HG03439 (cell line): ENCODE results near the gene KLHL25.

Source experiments
- ATAC-seq: cut with Tn5 transposase; IDR thresholded peaks from one replicate; pipeline ENCODE4 v1.9.1; 2021; ENCODE audit warnings: mild to moderate bottlenecking, moderate library complexity; ENCODE audit not compliant: unreplicated experiment

Gene KLHL25

DNA sequence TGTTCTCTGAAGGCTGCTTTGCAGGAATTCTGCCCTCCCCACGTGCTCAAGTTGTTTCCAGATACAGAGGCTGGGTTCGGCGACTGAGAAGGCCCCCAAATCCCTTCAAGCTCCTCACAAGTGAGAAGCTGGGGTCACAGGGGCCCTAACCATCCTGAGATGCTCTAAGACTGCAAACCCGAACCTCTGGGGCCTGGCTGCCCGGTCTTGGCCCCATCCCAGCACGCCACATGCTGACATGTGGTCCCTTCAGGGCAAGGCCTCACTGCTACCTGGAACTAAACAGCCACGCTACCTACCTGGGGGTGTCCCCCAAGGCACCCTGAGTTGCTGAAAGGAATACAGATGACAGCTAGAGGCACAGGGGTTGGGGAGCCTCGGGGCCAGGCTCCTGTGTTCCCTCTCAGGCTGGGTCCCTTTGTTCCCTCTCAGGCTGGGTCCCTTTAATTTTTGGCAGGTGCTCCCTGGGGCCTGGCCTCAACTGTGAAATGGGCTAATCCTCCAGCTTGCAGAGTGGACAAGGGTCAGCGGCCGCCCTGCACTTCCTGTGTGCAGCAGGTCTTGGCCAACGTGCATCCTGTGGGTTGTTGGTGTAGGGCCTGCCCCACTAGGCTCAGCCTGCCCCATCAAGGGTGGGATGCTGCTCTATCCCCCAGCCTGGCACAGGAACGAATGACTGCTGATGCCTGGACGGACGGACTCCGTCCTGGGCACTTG lies 32.5 kb downstream of the KLHL25 start:
- ATAC-seq: no peak

DNA sequence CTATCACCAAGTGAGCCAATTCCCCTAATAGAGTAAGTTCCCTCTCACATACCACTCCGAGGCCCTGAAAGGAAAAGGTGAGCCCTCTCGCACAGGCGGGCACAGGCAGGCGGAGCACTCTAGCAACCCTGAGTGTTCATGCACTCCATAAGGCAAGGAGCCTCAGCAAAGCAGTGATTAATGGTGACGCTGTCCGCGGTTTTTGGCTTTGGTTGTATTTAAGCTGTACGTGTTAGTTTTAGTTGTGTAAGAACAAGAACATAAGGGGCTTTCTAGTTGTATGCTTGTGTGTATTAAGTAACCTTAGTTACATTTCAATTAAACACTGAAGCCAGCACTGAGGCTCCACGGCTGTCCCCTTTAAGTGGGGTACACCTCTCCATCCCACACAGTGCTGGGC lies 33.1 kb downstream of the KLHL25 start:
- no peak for ATAC-seq

DNA sequence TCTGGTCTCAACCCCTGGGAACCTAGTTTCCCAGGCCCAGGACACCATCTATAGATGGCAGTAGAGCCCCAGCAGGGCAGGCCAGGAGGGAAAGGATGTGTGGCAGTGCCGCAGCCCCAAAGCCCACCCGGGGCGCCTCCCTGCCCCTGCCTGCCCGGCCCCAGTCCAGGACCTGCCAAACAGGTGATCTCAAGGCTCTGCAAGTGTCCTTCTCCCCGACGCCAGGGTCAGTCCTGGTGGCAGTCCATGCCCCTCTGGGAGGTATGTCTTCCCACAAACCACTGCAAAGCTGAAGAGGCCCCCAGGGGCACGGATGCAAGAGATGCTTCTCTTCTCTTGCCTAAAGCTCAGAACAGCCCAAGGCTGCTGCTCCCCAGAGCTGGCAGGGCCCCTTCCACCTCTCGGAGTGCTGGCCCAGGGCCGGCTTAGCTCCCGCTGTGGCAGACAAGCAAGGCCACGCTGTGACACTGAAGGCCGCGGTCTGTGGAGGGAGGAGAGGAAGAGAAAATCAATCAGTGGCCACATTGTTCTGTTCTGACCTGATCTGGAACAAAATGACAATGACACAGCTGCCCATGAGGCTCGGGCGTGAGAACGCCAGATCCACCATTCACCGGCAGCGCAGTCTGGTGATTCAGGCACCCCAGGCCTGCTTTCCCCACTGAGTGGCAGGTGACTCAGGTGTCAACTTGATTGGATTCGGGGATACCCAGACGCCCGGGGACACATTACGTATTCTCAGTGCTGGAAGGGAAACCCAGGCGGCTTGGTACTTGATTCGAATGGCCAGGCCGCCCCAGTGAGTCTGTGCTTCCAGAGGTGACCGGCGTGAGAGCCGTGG lies 34.0 kb downstream of the KLHL25 start:
- ATAC-seq: no peak

DNA sequence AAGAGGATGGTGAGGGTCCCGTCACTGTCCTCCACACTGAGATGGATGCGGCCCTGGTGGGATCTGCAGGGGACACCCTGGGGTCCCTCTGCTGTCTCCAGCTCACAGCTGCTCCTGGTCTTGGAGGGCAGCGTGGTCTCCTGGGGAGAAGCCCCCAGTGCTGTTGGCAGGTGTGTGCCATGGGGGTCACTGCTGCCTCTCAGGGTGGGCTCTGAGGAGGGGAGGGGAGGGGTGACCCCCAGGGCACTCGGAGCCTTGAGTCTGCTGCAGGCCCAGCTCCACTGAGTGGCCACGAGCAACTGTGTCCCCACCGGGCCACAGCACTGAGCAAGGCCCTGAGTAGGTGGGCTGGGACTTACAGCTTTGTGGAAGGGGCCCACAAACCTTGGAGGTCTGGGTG lies 34.7 kb downstream of the KLHL25 start:
- ATAC-seq: no peak

DNA sequence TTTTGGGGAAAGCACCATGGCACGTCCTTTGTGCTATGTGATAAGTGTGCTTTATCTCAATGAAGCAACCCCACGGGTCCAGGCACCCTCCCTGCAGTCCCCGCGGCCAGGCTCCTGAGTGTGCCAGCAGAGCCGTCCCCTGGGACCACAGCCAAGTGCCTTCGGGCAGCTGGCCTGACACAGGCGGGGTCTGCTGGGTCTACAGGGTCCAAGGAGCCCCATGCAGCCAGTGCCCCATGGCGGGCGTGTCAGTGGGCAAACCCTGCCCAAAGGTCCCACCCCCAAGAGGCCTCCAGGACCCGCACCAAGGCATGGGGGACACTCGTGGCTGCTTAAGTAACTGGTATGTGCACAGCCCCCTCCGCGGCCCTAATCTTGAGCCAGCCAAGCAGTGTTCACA lies 35.3 kb downstream of the KLHL25 start:
- ATAC-seq: no peak

DNA sequence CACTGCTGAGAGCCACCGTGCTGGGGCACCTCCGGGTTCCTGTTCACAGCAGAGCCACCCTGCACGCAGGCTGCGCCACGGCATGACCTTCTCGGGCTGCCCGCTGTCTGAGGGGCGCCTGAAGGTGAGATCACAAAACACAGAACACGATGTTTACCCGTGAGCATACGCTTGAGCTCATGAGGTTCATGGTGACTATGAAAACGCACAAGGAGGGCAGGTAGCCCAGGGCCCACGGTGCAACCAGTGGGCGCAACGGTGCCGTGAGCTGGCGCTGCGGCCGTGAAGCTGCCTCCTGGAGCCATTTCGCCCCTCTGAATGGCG lies 36.1 kb downstream of the KLHL25 start:
- no peak for ATAC-seq

DNA sequence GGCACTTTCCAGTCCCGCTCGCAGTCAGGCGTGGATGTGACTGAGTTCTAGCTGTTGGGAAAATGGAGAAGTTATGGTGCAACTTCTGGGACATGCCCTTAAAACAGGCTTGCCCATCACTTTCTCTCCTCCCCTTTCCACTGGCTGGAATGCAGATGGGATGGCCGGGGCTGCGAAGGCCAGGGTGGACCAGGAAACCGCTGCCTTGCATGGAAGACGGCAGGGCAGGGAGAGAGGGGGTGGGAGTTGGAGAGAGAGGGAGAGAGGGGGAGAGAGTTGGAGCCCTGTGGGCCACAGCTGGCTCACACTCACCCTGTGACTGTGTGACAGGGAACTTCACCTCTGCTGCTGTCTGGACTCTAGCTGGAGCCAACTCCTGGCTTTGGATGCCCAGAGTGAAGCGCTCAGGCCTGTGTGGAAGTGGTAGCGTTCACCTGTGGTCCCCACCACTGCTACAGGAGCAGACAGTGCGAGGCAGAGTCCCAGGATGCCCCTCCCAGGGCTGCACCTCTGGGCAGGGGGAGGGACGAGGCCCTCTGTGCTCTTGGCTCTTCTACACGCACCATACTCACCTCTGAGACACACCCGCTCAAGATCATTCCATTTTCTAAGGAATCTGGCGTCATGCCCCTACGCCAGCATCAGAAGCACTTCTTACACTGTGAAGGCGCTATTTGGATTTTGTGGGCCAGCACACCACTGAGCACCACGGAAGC lies 36.6 kb downstream of the KLHL25 start:
- ATAC-seq: no peak

DNA sequence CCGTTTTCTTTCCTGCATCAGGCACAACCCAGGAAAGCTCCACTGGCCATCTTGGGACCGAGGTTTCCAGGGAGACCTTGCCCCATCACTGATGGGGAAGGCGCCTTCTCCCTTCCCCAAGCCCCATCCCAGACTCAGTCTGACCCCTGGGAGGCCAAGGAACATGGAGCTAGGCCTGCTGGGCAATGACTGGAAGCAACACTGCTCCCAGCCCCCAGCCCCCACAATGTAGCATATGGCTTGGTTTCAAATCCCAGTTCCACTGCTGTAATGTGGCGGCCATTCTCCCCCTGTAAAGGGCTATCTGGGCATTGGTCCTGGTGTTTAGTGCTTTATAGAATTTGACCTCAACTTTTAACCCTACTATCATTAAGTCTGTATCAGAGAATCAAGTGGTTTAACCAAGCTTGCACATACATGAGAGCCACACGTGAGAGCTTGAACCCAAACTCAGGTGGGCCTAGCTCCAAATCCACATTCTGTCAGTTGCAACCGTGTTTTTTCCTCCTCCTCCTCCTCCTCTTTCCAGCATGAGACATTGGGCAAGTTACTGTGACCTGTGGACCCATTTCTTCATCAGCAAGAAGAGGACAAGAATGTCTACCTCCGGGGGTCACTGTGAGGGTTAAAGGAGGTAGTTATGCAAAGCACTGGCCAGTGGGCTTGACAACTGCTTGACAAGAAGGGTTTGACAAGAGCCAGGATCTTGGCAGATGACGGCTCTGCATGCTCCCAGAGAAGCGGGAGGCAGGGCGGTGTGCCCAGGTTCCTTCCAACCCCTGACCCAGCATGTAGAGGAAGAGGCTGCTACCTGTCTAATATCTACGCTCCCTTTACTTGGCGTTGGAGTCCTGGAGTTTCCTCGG lies 37.4 kb downstream of the KLHL25 start:
- no peak for ATAC-seq

DNA sequence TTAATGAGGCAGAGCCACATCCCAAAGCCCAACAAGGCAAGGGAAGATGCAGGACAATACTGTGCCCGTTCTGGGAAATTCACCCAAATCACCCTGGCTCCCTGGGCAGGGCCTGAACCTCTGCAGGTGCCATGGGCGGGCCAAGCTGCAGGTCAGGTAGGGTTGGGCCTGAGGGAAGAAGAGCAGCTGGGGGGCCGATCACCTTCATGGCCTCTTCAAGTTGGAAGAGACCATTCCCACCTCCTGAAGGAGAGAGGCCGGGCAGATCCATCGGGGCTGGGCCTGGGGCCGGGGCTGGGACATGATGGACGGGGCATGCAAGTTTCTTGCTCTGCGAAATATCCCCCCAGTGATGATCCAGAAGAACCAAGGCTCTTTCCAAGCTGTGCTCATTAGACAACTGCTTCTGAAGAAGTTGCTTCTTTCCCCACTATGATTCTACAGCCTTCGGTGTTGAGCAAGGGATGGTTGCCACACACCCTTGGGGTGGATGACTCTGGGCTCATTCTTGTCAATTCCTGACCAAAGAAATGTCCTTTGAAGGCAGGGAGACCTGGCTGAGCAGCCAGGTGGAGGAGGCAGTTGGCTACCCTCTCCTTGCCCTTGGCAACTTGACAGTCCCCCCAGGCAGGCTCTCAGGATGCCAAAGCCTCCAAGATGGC lies 38.2 kb downstream of the KLHL25 start:
- ATAC-seq: no peak

DNA sequence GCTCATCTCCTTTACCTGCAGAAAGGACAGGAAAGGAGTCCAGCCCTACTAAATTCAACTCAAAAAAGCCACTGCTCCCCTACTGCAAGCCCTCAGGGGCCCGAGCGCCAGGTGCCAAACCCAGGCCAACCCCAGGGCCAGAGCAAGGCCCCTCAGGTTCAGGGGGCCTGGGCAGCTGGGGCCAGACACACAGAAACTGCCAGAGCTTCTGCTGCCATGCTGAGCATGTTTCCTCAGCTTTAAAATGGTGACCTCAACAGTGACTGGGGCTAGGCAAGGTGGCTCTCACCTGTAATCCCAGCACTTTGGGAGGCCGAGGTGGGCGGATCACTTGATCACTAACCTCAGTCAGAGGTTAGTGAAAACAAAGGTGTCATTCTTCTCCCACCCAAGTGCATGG lies 38.8 kb downstream of the KLHL25 start:
- ATAC-seq: no peak

DNA sequence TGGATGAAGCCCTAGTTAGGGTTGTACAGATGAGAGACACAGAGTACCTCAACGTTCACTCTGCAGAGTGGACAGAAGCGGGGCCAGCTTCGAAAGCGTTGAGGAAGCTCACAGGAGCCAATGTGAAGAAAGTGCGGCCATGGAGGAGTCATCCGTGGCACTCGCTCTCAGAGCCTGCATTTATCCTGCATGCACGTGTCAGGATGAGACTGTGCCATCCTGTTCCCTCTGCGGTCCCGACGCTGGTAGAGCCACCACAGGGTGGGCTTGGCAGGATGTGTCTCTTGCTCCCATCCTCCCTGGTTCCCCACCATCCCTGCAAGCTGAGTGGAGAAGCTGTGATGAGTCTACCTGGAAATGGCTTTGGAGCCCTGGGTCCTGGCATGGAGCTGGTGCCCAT lies 39.3 kb downstream of the KLHL25 start:
- no peak for ATAC-seq

DNA sequence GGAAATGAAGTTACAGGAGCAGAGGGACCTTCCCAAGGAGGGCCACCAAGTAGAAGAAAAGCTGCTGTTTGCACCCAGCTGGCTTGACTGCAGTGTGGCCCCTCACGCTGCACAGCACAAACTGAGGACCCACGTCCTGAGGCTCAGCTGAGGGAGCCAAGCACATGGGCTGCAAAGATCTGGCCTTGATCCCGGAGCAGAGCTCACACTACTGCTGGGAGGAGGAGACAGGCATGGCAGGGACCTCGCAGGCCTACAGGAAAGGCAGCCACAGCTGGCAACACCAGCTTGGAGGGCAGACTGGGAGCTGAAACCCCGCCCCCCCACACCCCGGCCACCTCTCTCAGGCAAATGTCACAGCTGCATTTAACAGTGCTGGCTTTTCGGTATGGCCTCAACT lies 39.7 kb downstream of the KLHL25 start:
- no peak for ATAC-seq

DNA sequence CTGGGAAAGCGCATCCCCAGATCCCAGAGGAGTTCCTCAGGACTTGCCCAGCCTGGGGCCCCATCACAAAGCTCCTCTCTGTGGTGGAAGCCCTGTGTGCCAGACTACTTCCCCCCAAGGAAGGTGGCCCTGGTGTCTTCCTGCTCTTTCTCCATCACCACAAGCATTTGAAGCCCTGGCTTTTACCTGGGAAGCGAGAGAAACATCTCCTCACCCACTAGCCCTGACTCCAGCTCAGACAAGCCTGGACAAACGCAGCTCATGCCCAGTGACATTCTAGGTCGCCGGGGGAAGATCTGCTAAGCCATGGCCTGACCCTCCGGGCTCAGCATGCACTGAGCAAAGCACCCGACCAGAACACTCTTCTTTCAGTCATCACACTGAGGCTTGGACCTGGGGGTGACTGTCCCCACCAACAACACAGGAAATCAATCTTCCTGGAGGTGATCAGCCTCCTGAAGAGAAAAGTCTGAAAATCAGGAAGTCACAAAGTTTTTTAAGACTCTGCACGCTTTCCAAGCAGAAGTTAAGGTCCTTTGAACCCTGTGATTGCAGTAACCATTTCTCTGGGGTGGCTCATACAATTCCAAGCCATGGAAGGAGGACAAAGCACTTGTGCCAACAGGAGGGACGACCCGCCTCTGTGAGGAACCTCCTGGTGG lies 40.8 kb downstream of the KLHL25 start:
- no peak for ATAC-seq

DNA sequence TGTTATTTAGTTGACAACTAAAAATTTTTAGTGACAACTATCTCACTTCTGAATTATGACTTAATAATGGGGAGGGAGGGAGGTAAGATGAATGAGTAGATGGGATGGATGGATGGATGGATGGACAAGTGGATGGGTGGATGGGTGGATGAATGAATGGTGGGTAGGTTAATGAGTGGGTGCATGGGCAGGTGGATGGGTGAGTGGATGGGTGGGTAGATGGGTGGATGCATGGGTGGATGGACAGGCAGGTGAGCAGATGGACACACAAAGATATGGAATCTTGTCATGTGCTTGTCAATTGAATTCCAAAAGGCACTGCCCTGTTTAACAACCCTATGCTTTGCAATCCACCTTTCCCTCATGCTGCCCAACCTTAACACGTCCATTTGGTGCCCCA lies 41.5 kb downstream of the KLHL25 start:
- ATAC-seq: no peak

DNA sequence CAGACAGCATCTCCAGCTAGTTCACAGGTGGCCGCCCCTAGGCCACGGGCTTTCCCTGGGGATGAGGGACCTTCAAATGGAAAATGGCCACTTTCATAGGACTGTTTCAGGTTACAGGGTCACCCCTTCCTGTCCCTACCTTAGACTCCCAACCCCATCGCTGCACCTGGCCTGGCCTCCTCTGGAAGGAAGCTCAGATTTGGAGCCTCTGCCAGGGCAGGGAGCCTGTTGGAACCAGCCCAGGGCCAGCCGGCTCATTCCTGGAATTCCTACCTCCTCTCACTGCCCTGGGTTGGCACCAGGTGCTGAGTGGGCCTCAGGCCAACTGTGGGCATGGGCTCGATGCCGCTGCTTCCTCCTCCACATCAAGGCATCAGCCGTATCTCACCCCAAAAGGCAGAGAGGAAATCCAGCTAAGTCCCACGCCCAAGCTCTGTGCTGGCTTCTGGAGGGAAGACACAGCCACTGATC lies 42.2 kb downstream of the KLHL25 start:
- no peak for ATAC-seq

DNA sequence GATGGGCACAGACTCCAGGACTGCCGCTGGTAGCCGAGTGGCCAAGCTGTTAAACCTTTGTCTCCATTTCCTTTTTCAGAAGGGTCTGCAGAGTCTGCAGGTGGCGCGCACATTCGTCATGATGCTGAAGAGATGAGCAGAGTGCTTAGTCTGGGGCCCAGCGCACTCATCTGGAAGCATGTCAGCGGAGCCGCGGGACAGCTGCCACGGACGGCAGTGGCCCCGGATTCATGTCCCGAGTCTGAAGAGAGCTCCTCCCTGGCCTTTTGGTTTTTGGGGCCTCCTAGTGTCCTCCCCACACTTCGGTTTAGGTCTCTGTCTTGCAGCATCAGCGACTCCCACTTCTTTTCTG lies 42.6 kb downstream of the KLHL25 start:
- no peak for ATAC-seq

DNA sequence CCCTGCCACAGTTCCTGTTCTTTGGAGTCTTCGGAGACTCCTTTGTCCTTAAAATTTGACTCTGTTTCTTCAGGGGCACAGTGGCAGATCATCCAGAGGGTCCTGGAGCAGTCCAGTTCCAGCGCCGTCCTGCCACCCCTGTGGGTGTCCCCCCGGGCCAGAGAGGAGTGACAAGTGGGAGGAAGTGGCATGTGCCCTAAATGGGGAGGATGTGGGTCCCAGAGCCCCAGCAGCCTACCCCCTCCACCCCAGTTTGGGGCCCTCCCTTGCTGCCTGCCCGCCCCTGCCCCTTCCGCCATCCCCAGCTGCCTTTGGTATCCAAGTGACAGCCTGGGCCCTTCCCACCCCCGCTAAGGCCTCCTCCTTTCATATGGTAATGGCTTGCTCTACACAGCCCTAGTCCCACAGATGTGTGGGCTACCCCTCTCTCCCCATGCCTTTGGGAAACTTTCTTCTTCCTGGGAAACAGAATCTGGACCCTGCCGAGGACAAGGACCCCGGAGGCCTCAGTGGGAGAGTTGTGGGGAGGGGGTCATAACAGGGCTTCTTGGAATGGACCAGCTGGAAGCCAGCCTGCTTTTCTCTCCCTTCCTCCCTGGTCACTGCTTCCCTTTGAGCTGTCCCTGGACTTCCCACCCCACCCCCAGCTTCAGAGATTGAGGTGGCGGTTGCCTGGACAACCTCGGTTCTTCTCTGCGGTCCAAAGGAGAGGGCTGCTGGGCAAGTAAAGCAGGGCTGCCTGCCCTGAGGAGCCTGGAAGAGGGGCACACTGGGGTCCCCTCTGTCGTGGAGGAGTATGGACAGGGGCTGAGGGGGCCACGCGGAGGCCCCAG lies 43.2 kb downstream of the KLHL25 start:
- ATAC-seq: no peak

DNA sequence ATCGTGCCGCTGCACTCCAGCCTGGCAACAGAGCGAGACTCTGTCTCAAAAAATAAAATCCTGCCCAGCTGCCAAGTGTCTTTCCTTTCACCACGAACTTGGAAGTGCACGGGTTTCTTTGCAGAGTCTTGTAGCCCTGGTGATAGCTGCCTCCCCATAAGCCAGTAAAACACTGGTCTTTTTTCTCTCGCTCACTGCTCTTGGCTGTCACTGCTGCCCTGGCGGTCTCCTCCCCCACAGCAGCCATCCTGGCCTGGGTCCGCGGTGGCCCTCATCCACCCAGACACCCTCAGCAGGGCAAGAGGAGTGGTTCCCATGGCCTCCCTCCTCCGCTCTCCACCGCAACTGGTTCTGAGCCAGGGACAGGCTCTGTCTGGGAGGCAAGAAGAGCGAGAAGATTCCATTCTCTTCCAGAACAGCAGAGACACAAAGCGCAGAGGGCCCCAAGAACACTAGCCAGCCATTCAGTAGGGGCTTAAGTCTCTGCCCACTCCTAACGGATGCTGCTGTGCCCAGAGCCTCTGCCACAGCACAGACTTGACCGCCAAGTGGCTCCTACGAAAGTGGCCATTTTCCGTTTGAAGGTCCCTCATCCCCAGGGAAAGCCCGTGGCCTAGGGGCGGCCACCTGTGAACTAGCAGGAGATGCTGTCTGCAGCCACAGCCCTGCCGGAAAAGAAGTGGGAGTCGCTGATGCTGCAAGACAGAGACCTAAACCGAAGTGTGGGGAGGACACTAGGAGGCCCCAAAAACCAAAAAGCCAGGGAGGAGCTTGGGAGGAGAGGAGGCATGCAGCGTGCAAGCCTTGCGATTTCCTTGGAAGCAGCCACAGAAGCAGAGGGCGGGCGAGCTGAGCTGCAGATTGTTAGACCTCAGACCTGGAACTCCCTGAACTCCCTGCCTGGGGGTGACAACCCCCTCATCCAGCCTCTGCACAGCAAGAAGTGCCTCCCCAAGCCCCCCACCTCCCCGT lies 44.1 kb downstream of the KLHL25 start:
- no peak for ATAC-seq
